Transverse colon (tissue), 4 donors: Measurements from ENCODE around the gene MTSS2. TPM values are rescaled to one million over a fixed set of nuclear protein-coding genes. Genes with fewer than 3 reads are reported as not detected.

ENCODE experiments used
- DNase-seq: peaks from one replicate; pipeline ENCODE4 v3.0.0-alpha.2; 2019
- H3K27ac ChIP-seq, 4 donors: fragments of 200-600 bp; sonication (generic); 2 replicates each; pipeline ENCODE4 v1.5.1; 2016 to 2018; ENCODE audit warnings: inconsistent platforms in 4 of 4
- H3K27me3 ChIP-seq: fragments of 200-600 bp; sonication (generic); 2 replicates; pipeline ENCODE4 v1.5.1; 2017; ENCODE audit warnings: inconsistent platforms
- H3K36me3 ChIP-seq, 4 donors: fragments of 200-600 bp; sonication (generic); 2 replicates each; pipeline ENCODE4 v1.5.1; 2017 to 2019; ENCODE audit warnings: inconsistent platforms in 4 of 4
- H3K4me1 ChIP-seq, 4 donors: fragments of 200-600 bp; sonication (generic); 2 replicates each; pipeline ENCODE4 v1.5.1; 2017 to 2020; ENCODE audit warnings: inconsistent platforms in 4 of 4
- H3K4me3 ChIP-seq, 4 donors: fragments of 200-600 bp; sonication (generic); 1 replicate in 1 of 4; 2 replicates in 3 of 4; pipeline versions ENCODE4 v1.5.1 to v1.6.1; 2017 to 2019; ENCODE audit warnings: inconsistent platforms in 4 of 4
- H3K9me3 ChIP-seq, 2 donors: fragments of 200-600 bp; sonication (generic); 2 replicates each; pipeline ENCODE4 v1.5.1; 2017 to 2019; ENCODE audit warnings: inconsistent platforms in 2 of 2
- CTCF ChIP-seq, 5 experiments: fragments of 200-600 bp in 3 of 5; fragments of 450-650 bp in 2 of 5; sonication (generic) in 3 of 5; IDR thresholded peaks; 1 replicate in 2 of 5; 2 replicates in 3 of 5; pipeline ENCODE4 v1.5.1; 2016 to 2017; ENCODE audit warnings: antibody characterized with exemption in 5 of 5, inconsistent platforms in 3 of 5, mild to moderate bottlenecking in 2 of 5, moderate library complexity in 1 of 5
- EP300 ChIP-seq: sonication (generic); formaldehyde crosslinking; IDR thresholded peaks from one replicate; pipeline ENCODE4 v1.6.1; 2017; ENCODE audit warnings: antibody characterized with exemption, low read depth
- POLR2A ChIP-seq: fragments of 450-650 bp; IDR thresholded peaks from one replicate; pipeline ENCODE4 v1.6.1; 2016; ENCODE audit warnings: antibody characterized with exemption, mild to moderate bottlenecking, moderate library complexity
- POLR2AphosphoS5 ChIP-seq, 3 donors: sonication (generic); formaldehyde crosslinking; IDR thresholded peaks; one replicate each; pipeline ENCODE4 v1.6.1; 2016; ENCODE audit warnings: antibody characterized with exemption in 3 of 3
- WGBS, 2 donors: methylation state at CpG; one replicate each; pipeline ENCODE4 v1.1.5; 2018; ENCODE audit warnings: low coverage in 1 of 2; 5-methylcytosine and 5-hydroxymethylcytosine counted together
- in situ Hi-C, 4 donors: fragments of 200-750 bp; cut with MboI; loops; one replicate each; pipeline versions ENCODE4 v1.15.0 to v1.15.1; 2017; ENCODE audit warnings: low sequenced_read_pairs in 3 of 4, low pct_ligation_motif_present in 1 of 4, low pct_unique_long_range_greater_than_20kb in 1 of 4
- intact Hi-C: fragments of 100-400 bp; cut with DNase I; formaldehyde crosslinking; loops from one replicate; pipeline ENCODE4 v1.15.1; 2023; ENCODE audit warnings: low total_unique reads
- total RNA-seq, 4 donors: library from RNA; depleted of rRNA; stranded (reverse); fragments of >200 nt; gene quantifications; one replicate each; pipeline ENCODE4 v1.1.0, GENCODE V29; 2016

The MTSS2 gene
- total RNA-seq, 4 donors from 2014 or later: 13.9 to 149 (median 33.8) TPM

GRCh38 chr16:70649300-70649699, 36.6 kb downstream of the MTSS2 start:
- H3K4me1 ChIP-seq: peaks cover 0 to 10% (median 4%) of the 10 kb centered on the region in 4 donors
- in situ Hi-C loops: no loop called here
- no peaks in the 10 kb centered on the region for H3K27me3 ChIP-seq
- intact Hi-C loops: no loop called here
- no peaks in the 10 kb centered on the region for H3K36me3 ChIP-seq
- TF ChIP-seq EP300 (no peak), CTCF (IDR thresholded peaks at IDR 0.05) (no peak), POLR2AphosphoS5 (IDR thresholded peaks at IDR 0.05) (no peak), POLR2A (no peak)
- no peak overlapping the region for H3K4me3 ChIP-seq
- WGBS, 2 donors: 93% methylated on average over 7 of the region's 7 CpGs; no CpG with 5 or more reads in 1 of the 2 donors
- no peaks in the 10 kb centered on the region for H3K9me3 ChIP-seq
- H3K27ac ChIP-seq: no peak overlapping the region
- DNase-seq: no peak

- intact Hi-C loops: no loop called here
- in situ Hi-C loops: no loop called here
Measured at GRCh38 chr16:70648606-70649005, 37.2 kb downstream of the MTSS2 start.

GRCh38 chr16:70647441-70648359, 38.2 kb downstream of the MTSS2 start:
- Histone ChIP-seq H3K27me3 (no peaks in the 10 kb centered on the region), H3K36me3 (no peaks in the 10 kb centered on the region), H3K9me3 (no peaks in the 10 kb centered on the region), H3K27ac (peak overlapping the region in 1 of 4 donors; percentile 53), H3K4me3 (no peak overlapping the region), H3K4me1 (no peaks in the 10 kb centered on the region)
- DNase-seq: no peak
- 89% methylated on average over 15 of the region's 15 CpGs; no CpG with 5 or more reads in 1 of the 2 donors for WGBS, 2 donors
- intact Hi-C loops (no loop called here), in situ Hi-C loops (no loop called here)
- TF ChIP-seq EP300 (no peak), CTCF (IDR thresholded peaks at IDR 0.05) (no peak), POLR2AphosphoS5 (IDR thresholded peaks at IDR 0.05) (no peak), POLR2A (no peak)

More at GRCh38 chr16:70648606-70649005, 37.2 kb downstream of the MTSS2 start:
- Histone ChIP-seq H3K4me3 (no peak overlapping the region), H3K9me3 (no peaks in the 10 kb centered on the region), H3K4me1 (peaks cover 0 to 3% (median 0%) of the 10 kb centered on the region in 4 donors), H3K27ac (no peak overlapping the region), H3K27me3 (no peaks in the 10 kb centered on the region), H3K36me3 (no peaks in the 10 kb centered on the region)
- TF ChIP-seq CTCF (IDR thresholded peaks at IDR 0.05): no peak
- TF ChIP-seq POLR2A: no peak
- TF ChIP-seq POLR2AphosphoS5 (IDR thresholded peaks at IDR 0.05): no peak
- no peak for TF ChIP-seq EP300
- no peak for DNase-seq
- 83 to 84% methylated on average over 2 to 6 of the region's 6 CpGs for WGBS, 2 donors

- in situ Hi-C loops (no loop called here), intact Hi-C loops (no loop called here)
- no peak for DNase-seq
- no peak for TF ChIP-seq POLR2A
- no peak for TF ChIP-seq POLR2AphosphoS5 (IDR thresholded peaks at IDR 0.05)
- TF ChIP-seq CTCF (IDR thresholded peaks at IDR 0.05): no peak
- TF ChIP-seq EP300: no peak
- H3K9me3 ChIP-seq: no peaks in the 10 kb centered on the region
- H3K27me3 ChIP-seq: no peaks in the 10 kb centered on the region
- 43 to 76% methylated on average over 1 to 34 of the region's 39 CpGs for WGBS, 2 donors
- no peaks in the 10 kb centered on the region for H3K4me1 ChIP-seq
- no peak within 1 kb of the TSS for H3K4me3 ChIP-seq
- no peaks in the 10 kb centered on the region for H3K36me3 ChIP-seq
- H3K27ac ChIP-seq: peak within 1 kb of the TSS in 2 of 4 donors; percentile 23 to 53
Measured at GRCh38 chr16:70646260-70647241, 39.3 kb downstream of the MTSS2 start, which contains the start of gene IL34. TSS of gene IL34 (plus strand) at chr16:70646559. CDS start at chr16:70646948, 389 bp downstream.
